Measurements from ENCODE around the gene ZNF526.

Gene ZNF526

DNA sequence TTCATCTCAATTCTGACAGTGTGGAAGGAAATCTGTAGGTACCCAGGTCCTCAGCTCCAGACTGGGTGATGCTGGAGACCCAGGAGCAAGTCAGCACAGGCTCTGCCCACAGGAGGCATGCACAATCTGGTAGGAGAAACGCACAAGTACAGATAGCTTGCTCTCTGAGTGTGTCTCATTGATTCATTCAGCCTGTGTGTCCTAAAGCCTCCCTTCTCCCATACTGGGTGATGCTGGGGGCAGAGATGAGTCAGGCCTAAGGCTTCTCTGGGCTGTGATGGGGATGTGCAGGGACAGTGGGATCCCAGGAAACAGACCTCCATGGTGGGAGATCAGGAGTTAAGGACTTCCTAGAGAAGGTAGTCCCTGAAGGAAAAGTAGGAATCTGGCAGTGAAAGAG is 6.8 kb downstream of the ZNF526 start:
- DNase-seq, result no peak

DNA sequence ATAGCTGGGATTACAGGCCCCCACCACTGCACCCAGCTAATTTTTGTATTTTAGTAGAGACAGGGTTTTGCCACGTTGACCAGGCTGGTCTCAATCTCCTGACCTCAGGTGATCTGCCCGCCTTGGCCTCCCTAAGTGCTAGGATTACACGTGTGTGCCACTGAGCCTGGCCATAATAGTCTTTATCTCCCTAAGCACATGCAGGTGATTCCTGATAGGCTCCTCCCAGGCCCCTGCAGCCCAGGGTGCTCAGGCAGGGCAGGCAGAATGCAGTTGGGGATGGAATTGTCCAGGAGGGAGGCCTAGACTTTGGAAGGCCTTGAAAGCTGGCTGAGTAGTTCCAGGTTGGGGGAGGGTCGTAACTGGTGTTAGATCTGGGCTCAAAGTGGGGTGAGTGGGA is 8.5 kb downstream of the ZNF526 start:
- DNase-seq, result no peak

DNA sequence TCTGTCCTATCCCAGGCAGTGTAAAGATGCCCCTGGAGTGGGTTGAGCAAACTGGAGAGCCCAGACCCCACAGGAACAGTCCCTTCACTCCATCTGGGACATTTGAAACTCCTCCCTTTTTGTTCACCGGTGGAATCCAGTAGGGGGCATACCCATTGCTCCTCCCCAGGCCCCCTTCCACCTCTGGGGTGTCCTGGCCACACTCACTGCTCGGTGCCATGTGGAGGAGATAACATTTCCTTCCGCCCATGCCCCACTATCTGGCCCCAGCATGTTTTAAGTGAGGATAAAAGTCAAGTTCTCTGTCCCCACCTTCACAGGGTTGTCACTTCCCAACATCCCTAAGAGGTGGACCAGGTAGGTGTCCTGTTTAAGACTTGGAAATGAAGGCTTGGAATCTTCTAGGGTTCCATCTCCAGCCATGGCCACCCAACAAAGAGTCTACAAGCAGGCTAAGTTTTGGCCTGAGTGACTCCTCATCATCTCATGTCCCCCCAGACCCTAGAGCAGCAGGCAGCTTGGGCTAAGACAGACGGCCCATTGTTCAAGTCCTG is 9.3 kb downstream of the ZNF526 start:
- no peak for DNase-seq

DNA sequence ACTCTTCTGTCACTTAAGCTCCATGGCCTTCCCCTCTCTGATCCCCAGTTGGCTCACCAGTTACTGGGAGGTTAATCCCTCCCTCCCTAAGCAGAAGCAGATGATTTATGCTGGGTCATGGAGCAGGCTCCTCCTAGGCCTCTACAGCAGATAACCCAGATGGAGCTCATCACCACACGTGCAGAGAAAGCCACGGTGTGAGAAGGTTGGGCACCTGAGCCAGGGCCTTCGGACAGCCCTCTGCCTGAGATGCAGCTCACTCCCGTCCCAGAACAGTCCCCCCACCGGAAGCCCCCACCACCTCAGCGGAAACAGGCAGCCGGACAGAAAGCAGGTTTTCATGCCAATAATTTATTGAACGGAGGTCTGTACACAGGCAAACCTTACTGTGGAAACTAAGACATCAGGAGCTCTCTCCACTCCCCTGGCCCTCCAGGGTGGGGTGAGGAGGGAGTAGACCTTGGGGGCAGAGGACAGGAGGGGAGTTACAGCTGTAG is 9.8 kb downstream of the ZNF526 start:
- DNase-seq, result no peak

DNA sequence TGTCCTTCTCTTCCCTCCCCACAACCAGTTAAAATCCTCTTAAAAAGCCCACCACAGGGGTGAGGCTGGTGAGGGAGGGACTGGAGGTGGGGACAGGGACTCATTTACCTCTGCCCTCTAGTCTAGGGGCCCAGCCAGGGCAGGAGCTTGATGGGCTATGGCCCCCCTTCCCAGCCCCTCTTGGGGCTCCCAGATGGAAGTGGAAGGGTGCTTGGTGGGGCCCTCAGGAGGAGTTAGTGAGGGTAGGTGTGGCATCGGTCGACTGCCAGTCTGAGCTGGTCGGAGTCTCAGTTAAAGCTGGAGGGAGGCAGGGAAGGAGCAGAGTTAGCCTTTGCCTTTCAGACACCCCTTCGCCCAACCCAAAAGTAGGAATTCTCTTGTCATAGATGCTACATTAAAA is 10.5 kb downstream of the ZNF526 start:
- no peak for DNase-seq

DNA sequence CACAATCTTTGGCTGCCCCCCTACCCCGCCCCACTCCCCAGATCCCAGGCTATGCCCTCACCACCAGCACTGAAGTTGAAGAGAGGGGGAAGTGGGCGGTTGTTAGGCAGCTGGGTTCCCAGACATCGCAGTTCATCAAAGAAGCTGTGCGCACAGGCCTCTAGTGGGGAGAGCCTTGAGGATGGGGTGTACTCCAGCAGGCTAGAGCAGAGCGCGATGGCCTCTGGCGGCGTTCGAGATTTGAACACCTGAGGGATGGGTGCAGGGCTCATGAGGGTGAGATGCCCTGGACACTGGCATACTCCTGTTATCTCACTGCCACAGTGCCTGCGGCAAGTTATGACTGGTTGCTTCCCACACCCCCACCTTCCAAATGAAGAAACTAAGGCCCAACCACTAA is 12.3 kb downstream of the ZNF526 start:
- DNase-seq, result no peak

DNA sequence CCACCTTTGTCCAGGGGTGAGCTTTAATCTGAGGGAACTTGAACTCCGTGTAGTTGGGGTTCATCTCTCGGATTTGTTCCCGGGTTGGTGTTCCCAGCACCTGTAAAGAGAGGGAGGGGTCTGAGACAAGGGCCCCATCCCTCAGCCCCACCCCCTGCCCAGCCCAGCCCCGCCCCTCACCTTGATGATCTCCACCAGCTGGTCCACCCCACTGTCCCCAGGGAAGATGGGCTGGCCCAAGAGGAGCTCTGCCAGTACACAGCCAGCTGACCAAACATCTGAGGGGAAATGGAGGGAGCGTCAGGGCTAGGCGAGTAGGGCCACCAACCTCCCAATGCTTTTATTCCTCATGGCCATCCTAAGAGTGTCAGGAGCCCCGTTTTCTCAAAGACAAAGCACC is 13.0 kb downstream of the ZNF526 start:
- DNase-seq, result no peak

DNA sequence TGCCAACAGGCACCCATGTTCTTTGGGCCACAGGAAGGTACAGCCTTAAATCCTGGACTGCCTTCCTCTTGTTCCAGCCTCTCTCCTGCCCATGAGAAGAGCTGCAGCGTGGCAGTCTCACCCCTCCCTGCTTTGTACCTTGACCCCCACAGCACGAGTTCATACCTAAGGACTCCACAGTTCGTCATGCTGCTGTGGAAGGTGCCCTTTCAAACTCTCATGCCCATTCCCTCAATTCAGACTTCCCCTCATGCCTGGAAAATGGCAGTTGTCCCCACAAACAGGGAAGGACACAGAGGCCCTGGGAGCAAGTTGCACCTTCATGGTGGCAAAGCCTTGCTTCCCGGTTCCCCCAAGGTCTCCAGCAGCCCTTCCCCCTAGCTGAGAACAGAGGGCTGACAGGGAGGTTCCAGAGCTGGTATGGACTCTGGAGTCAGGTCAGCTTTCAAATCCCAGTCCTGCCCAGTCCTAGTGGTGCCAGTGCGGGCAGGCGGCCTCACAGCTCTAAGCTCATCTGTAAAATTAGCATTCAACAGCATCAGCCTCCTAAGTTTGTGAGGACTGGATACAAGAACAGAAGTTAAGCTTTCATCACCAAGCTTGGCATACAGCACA is 13.7 kb downstream of the ZNF526 start:
- DNase-seq, result no peak

DNA sequence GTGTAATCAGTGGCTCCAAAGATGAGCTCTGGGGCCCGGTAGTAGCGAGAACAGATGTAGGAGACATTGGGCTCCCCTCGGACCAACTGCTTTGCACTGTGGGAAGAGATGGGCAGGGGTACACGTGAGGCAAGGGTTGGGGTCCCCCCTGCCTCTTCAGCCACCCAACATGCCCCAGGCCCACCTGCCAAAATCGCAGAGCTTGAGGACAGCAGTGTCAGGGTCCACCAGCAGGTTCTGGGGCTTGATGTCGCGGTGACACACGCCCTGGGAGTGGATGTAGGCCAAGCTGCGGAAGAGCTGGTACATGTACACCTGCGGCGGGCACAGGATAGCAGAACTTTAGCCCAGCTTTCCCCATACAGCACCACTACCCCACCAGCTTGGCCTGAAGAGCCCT is 14.3 kb downstream of the ZNF526 start:
- DNase-seq, result no peak

DNA sequence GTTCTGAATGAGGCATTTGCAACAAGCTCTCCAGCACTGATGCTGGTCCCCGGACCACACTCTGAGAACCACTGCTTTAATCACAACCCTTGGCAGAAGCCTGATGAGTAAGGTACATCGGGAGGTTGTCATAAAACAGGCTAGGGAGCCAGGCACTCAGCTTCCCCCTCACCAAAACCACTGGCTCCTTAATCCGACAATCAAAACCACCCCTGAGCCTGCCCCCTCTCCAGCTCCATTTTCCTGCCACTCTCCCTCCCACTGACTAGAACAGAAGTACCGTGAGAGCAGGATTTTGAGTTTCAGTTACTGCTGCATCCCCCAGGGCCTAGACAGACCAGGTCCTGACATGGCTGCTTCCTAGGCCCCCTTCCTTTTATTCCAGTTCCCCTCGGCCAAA is 15.1 kb downstream of the ZNF526 start:
- no peak for DNase-seq

DNA sequence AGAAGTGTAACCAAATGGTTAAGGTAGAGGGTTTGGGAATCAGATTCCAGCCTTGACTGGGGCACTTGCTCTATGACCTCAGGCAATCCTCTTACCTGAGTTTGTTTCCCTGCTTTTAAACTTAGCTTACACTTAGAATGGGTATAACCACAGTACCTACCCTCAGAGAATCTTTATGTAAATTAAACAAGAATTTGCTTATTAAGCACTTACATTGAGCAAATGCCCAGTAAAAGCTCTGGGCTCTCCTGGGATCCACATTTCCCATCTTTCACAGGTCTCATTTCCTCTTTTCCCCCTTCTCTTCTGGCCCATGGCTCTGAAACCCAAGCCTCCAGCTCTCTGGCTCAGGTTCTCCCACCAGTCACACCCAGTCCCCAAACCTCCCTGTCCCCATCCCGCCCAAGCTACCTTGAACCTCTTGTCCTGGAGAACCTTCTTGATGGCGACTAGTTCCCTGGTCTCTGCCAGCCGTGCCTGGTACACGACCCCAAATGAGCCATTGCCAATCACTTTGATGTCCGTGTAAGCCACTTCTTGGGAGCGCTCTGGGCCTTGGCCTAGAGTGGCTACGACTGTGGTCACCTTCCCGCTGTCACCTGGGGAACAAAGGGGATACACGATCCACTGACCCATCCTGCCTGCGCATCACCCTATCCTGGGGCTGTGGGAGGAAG is 19.6 kb downstream of the ZNF526 start:
- no peak for DNase-seq

DNA sequence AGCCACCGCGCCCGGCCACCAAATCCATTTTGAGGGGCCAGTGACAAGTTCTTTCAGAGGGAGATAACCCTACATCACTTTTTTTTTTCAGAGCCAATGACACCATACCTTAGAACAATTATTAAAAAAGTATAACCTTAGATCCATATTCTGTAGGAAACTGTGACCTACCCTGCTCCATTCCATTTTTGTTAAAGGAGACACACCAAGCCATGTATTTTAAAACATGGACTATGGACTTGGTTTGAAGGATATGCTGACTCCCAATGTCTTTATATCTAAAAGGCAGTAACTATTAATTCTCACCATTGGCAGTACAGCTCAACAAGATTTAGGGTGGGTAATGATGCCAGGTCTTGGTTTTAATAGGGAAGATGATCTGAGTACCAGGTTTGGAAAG is 21.2 kb downstream of the ZNF526 start:
- DNase-seq, result no peak

DNA sequence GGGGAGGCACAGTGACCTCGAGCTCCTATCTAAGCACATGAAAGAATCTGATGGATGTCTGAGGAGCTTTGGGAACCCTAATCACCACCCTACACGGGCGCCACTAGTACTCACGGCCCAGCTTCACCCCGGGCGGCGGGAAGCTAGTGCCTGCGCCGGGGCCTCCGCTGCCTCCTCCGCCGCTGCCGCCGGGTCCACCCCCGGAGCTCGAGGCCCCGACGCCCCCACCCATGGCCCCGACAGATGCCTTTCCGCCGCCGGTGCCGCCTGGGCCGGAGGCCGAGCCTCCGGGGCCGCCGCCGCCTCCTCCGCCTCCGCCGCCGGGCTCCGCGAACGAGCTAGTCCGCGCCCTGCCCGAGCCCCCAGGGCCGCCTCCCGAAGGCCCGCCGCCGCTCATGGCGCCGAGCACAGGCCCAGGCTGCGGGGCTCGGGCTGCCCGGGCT is 22.0 kb downstream of the ZNF526 start:
- peak; percentile 41 for DNase-seq

DNA sequence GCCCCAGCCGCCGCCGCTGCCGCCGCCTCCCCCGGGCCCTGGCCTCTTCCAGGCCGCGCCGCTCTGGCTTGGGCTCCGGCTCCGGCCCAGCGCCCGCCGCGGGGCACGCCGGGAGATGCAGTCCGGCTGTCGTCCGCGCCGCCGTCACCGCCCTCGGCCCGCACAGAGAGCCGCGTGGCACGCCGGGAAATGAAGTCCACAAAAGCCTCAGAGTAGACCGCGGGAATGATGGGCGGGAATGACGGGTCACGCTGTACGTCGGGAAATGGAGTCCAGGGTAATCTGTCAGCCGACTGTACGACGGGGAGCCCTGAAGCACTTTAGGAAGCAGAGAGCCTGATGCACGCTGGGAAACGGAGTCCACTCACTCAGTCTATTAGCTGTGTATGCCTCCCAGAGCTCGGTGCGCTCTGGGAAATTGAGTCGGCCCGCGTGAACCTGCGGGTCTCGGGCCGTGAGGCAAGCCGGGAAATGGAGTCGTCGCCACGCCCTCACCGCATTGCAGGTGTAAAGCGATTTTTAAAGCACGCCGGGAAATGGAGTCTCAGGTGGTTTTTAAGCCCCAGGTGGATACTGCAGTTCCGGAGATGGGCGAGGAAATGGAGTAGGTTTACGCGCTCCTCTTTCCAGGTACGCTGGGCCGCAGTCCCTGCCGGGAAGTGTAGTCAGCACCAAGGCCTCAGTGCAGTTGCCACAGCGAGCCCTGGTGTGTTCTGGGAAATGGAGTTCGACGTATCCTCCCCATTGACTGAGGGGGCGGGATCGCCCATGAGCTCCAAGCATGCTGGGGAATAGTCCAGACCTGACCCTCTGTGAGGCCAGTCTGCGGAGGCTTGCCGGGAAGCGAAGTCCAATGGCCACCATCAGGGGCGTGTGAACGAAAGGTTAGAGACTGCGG is 22.6 kb downstream of the ZNF526 start, which contains the start of gene GSK3A:
TSS of gene GSK3A (minus strand) at position 91 of the 898 bp plus-strand sequence. CDS start 137 bp downstream, outside the sequence.
- DNase-seq, result peak; percentile 95

DNA sequence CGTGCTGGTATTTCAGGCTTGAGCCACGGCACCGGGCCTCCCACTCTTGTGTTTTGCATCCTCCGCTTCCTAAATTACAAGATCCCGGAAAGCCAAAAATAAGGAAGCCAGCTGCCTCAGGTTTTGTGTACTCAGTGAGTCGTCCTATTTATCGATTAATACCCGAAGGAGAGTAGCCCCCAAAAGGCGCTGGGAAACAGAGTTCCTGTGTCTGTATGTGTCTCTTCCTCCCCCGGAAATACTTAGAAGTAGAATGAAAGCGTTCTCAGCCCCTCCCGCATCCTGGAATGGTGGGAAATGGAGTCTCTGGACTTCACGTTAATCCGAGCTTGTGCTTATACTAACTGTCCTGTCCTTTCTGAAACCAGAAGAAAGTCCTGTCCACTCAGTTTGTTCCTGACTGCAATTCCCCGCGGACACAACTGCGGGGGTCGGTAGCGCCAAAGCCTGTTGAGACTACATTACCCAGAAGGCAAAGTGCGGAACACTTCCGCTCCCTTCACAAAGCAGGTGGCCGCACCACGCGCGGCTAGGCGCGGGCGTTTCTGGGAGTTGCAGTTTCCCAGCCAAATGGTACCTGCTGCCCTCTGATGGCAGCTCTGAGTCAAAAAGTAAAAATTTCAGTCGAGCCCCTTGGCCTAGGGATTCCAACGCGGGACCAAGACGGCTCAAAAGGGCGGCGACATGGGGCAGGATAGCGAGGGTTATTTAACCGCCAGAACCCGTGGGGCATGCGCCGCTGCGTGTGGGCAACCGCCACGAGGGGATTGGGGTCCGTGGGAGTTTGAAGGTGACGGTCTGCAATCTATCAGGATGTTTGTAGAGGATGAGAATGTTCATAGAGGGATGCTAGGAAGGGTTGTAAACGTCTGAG is 24.5 kb downstream of the ZNF526 start:
- DNase-seq, result peak; percentile 91

DNA sequence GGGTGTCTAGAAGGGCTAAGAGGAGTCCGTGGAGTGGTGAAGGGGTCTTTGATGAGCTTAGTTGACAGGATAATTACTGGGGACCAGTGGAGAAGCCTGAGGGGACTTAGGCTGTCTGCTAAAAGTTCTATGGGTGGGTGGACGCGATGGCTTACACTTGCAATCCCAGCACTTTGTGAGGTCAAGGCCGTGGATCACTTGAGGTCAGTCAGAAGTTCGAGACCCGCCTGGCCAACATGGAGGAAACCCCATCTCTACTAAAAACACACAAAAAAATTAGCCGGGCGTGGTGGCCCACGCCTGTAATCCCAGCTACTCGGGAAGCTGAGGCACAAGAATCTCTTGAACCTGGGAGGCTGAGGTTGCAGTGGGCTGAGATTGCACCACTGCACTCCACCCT is 25.1 kb downstream of the ZNF526 start:
- DNase-seq, result no peak

DNA sequence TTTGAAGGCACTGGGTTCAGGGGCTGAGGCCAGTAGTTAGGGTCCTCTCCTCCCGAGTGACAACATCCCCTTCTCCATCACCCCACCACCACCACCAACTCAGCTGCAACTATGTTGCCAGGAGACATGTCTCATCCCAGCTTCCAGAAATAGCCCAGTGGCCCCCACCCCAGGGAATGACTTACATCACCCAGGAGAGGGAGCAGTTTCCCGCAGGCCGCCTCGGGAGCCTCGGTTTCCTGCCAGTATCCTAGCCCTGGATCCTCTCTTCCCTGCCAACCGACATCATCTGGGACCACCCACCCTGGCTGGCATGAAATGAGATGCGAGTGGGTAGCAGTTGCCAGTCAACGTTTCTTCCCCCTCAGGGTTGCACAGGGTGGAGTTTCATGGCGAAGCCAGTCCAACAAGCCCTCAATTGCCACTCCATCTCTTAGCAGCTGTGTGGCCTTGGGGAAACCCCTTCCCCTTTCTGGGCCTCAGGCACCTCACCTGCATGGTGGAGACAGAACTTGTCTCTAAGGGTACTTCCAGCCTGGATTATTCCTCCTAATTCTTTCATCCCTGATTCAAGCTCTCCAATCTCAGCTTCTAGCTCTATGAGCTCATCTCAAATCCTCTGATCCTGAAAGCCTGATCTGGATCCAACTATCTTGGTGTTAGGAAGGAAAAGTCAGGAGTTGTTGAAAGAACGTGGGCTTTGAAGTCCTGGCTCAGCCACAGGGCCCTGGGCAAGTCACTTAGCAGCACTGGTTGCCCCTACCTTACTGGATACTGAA is 26.2 kb downstream of the ZNF526 start:
- no peak for DNase-seq

DNA sequence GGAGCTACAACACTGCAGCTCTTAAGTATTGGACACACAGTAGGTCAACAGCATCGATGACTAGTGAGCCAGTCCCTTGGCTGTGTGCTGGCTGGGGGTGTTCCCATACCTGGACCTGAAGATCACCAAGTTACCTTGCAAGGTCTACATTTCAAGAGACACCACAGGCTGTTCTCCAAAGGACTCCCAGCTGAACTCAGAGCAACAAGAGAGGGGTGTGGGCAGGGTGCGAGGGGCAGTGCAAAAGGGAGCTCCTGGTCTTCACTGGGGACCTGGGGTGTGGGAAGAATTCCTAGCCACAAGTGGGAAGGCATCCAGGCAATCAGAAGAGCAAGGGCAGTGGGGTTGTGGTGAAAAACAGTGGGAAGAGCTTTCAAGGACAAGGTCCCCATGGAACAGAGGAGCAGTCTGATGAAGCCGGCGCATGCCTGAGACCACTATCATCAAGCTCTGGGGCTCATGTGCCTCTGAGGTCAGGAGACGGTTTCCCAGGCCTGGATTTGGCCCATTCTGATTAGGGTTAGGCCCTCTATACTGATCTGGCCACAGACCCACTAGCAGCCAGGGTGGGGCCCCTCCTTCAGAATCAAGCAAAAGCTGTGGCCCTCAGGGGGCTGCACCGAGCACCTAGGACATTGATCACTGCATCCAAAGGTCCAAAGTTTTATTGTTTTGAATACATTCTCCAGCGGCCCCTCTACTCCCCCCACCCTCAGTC is 27.0 kb downstream of the ZNF526 start:
- no peak for DNase-seq

DNA sequence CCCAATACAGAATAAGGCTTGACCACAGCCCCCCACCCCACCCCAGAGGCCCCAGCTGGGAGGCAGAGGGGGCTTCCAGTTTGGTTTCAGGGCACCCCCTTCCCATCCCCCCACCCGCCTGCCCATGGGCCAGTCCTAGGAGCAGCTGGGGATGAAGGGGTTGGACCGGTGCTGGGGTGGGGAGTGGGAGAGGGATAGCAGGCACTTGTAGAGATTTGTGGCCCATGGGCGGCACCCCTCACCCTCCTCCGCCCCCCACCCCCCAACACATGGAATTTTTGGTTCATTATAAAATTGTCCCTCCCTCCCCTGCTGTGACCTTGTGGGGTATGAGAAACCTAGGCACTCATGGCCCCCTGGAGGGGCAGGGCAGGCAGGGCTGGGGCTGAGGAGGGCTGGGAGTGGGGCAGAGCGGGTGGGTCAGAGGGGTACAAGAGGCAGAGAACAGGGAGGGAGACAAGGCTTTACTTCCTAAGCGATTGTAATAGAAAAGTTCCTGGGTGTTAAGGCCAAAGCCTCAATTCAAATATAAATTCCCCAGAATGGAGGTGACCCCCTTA is 27.6 kb downstream of the ZNF526 start:
- no peak for DNase-seq

Measured in CD4-positive, alpha-beta T cell treated with Interleukin-17A for 4 hours (primary cell).